Left kidney (tissue), 2 donors: ENCODE data around the gene MYLK2. TPM values are rescaled to one million over a fixed set of nuclear protein-coding genes. Genes with fewer than 3 reads are reported as not detected.
A peak's percentile ranks its signal among the peaks of the same experiment; 100 is the strongest.

Experiments
- DNase-seq: peaks from one replicate; pipeline ENCODE4 v3.0.0-alpha.2; 2013
- polyA plus RNA-seq: library from polyadenylated mRNA; unstranded; fragments of 120-200 nt; gene quantifications from one replicate; pipeline ENCODE4 v1.2.1, GENCODE V29; 2013; ENCODE audit not compliant: insufficient read length

The MYLK2 gene
- polyA plus RNA-seq, 1 donor = 0.76 TPM

- no peak for DNase-seq
Measured at GRCh38 chr20:31856516-31856915, 37.4 kb downstream of the MYLK2 start.

- no peak for DNase-seq
Measured at GRCh38 chr20:31857861-31858759, 39.0 kb downstream of the MYLK2 start.

- DNase-seq = no peak
Measured at GRCh38 chr20:31858760-31859083, 39.6 kb downstream of the MYLK2 start.

- no peak for DNase-seq
Measured at GRCh38 chr20:31859266-31859997, 40.3 kb downstream of the MYLK2 start.

- no peak for DNase-seq
Measured at GRCh38 chr20:31859998-31860380, 40.8 kb downstream of the MYLK2 start.

GRCh38 chr20:31860390-31861134 is 41.4 kb downstream of the MYLK2 start:
- no peak for DNase-seq

DNA sequence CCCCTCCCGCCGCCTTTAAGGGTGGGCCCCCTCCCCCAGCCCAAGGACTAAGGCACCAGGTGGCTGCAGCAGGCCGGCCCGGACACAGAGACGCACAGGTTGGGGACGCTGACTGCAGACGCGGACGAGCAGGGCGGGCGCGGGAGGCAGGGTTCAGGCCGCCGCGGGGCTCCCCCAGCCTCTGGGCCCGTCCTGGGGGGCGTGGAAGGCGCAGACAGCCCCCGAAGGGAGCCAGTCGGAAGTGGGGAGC is 41.9 kb downstream of the MYLK2 start:
- no peak for DNase-seq

DNA sequence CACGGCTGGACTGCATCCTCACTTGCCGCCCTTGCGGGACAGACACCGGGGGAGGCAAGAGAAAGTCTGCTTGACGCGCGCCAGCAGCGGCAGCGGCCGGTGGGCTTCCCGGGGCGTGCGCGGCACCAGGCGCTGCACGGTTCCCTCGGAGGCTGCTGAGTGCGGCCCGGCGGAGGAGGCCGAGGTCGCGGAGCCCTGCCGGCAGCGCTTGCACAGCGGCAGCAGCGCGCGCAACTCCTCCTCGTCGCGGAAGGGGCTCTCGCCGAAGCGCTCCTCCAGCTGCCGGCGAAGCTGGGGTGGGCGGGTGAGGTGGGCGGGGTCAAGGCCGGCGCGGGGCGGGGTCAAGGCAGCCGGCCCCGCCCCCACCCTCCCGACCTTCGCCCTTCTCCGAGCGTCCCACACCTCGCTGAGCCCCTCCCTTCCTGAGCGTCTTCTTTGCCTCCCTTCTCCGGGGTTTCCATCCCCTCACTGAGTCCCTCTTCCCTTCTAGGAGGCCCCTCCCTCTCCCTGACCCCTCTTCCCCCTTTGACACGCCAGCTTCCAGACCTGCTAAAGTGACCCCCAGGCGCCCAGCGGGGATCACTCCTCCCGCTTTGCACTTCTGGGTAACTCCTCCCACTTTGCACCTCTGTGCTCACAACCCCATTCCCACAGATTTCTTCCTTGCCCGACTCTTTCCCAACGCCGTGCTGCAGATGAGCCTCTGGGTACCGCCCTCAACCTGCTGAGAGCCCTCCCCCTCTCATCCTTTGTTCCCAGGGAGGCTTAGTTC is 42.4 kb downstream of the MYLK2 start:
- peak; percentile 65 for DNase-seq

DNA sequence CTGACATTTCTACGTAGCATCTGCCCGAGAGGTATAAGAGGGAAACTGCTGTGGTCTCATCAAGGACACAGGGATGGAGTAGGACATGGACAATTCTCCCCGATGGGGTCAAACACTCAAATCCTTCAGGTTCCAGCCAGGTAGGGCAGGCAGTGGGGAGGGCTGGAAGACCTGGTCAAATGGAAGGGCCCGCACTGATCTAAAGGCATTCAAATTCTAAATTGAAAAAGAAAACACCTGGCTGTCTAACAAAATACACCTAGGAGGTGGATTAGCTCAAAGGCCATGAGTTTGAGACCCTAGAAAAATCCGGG is 43.0 kb downstream of the MYLK2 start:
- DNase-seq = no peak

DNA sequence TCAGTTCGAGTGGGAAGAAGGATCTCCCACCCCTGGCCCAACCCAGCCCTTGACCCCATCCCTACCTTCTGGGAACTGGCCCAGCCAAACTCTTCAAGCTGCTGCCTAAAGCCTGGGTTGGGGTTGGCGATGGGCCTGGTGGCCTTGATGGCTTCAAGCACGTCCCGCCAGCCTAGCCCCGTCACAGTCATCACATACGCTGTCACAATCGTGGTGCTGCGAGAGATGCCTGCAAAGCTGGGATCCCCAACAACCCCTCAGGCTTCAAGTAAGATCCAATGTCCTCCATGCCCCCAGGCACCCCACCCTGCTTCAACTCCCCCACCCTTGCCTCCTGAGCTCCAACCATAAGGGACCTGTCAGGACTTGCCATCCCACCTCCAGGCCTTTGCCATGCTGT is 43.4 kb downstream of the MYLK2 start:
- DNase-seq = no peak

- no peak for DNase-seq
Measured at GRCh38 chr20:31863296-31864085, 44.3 kb downstream of the MYLK2 start.

- no peak for DNase-seq
Measured at GRCh38 chr20:31864521-31865400, 45.6 kb downstream of the MYLK2 start.

DNA sequence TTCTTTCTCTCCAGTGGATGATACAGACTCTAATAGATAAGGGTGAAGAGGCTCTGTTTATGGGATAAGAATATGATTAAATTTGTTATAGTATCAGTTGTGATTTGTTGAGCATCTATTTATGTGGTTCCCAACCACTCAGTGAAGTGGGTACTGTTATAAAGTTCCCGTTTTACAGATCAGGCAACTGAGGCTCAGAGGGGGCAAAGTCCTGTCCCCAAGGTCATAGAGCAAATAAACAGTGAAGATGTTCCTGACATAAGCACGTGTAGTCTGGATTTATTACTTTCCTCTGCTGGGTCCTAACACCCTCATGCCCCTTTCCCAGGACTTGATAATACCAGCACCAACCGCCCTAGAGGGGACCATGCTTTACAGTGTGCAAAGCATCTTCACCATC is 47.1 kb downstream of the MYLK2 start:
- no peak for DNase-seq

- no peak for DNase-seq
Measured at GRCh38 chr20:31868853-31869672, 49.9 kb downstream of the MYLK2 start.

- DNase-seq = no peak
Measured at GRCh38 chr20:31869673-31869941, 50.5 kb downstream of the MYLK2 start.

GRCh38 chr20:31869942-31870725 is 51.0 kb downstream of the MYLK2 start, which contains the start of the genes DUSP15 and TTLL9:
DUSP15 (minus strand) TSS chr20:31870527; CDS start chr20:31870337, 190 bp downstream.
TTLL9 (plus strand) TSS chr20:31870634; CDS start chr20:31871127, 493 bp downstream.
- DNase-seq = peak; percentile 48

GRCh38 chr20:31870726-31871617 is 51.8 kb downstream of the MYLK2 start:
- DNase-seq = no peak

DNA sequence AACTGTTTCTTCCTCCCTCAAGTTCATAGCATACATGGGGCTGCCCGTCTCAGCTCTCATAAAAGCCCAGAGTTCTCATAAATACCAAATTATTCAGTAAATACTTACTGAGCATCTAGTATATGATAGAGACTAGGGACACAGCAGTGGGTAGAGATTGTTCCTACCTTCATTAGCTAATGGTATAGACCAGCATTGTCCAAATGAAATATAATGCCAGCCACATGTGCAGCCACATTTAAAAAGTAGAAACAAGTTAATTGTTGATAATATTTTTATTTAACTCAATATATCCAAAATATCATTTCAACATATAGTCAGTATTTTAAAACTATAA is 52.4 kb downstream of the MYLK2 start:
- DNase-seq = no peak
